Measurements from ENCODE around the gene PCNX1.
A peak's percentile ranks its signal among the peaks of the same experiment; 100 is the strongest.
"Not testable (repeated sequence)": the region's sequence is repeated elsewhere in the genome, so short reads cannot be mapped to it uniquely, and the experiment has no call there.

PCNX1 gene

DNA sequence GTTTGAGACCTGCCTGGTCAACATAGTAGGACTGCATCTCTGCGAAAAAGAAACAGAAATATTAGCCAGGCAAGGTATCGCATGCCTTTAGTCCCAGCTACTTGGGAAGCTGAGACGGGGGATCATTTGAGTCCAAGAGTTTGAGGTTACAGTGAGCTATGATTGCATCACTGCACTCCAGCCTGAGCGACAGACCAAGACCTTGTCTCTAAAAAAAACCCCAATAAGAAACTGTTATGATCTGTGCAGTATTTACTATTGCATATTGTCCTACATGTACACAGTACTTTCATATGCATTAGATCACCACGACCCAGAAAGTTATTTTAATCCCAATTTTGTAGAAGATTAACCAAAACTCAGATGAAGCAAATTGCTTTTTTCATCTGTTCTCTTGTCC lies 187.5 kb downstream of the PCNX1 start:
- no peak for DNase-seq

- DNase-seq = no peak
Observed at GRCh38 chr14:71096947-71097346, 189.7 kb downstream of the PCNX1 start.

GRCh38 chr14:71103662-71104484 lies 196.6 kb downstream of the PCNX1 start:
- DNase-seq = peak; percentile 71

- no peak for DNase-seq
Observed at GRCh38 chr14:71105177-71105576, 197.9 kb downstream of the PCNX1 start.

GRCh38 chr14:71107921-71108320 lies 200.7 kb downstream of the PCNX1 start:
- DNase-seq = no peak

DNA sequence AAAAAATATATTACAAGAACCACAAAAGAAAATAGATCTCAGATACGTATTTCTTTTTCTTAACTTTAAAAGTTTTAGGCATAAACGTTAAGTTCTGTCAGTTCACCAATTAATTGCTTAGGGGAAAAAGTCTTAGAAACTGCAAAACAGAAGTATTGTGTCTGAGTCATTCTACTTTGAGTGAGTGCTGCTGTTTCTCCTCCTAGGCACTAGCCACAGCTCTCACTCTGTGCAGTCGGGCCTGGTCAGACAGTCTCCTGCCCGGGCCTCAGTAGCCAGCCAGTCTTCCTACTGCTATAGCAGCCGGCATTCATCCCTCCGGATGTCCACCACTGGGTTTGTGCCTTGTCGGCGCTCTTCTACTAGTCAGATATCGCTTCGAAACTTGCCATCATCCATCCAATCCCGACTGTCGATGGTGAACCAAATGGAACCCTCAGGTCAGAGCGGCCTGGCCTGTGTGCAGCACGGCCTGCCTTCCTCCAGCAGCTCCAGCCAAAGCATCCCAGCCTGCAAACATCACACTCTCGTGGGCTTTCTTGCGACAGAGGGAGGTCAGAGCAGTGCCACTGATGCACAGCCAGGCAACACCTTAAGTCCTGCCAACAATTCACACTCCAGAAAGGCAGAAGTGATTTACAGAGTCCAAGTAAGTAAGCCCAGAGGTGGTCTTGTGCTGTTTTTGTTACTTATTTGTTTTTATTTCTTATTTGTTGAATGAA lies 201.3 kb downstream of the PCNX1 start:
- no peak for DNase-seq

DNA sequence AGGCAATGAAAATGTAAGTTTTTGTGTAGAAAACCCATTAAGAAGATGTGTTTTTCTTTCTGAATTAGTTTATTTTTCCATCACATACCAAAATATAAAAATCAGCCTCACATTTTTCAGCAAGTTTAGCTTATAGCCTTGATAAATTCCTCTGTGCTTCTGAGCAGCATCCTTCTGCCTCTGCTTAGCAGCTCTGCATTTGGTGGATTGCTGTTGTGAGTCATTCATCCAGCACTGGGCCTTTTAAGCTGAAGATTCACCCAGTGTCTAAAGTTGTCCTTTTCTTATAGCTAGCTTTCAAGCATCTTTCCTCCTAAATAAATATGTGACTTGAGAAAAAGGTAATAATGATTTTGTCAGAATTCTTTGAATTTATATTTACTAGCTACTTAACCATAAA lies 206.1 kb downstream of the PCNX1 start:
- DNase-seq = no peak

- DNase-seq = no peak
Observed at GRCh38 chr14:71114565-71114964, 207.3 kb downstream of the PCNX1 start.

- DNase-seq = no peak
Observed at GRCh38 chr14:71115306-71115705, 208.0 kb downstream of the PCNX1 start.

- no peak for DNase-seq
Observed at GRCh38 chr14:71115821-71116567, 208.7 kb downstream of the PCNX1 start.

DNA sequence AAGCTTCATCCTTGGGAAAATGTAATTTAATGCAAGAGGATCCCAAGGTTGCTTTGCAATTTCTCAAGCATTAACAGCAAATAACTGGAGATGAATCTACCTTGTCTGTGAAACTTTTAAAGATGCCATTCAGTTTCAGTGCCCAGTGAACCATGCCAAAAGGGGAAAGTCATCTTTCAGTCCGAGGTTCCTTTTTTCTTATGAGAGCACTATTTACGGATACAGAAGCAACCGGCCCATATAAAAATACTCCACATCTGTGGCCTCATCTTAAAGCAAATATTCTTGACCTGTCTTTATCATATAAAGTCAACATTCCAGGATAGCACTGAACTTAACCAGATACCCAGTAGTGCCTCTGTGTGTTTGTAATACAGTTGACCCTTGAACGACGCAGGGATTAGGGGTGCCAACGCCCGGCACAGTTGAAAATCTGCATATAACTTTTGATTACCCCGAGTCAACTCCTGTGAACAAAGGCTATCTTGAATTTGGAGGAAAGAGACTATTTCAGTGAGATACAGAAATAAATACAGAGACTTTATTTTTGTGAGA lies 209.4 kb downstream of the PCNX1 start:
- DNase-seq = no peak

- no peak for DNase-seq
Observed at GRCh38 chr14:71117839-71118743, 210.8 kb downstream of the PCNX1 start.

- peak; percentile 25 for DNase-seq
Observed at GRCh38 chr14:71119075-71119474, 211.8 kb downstream of the PCNX1 start.

DNA sequence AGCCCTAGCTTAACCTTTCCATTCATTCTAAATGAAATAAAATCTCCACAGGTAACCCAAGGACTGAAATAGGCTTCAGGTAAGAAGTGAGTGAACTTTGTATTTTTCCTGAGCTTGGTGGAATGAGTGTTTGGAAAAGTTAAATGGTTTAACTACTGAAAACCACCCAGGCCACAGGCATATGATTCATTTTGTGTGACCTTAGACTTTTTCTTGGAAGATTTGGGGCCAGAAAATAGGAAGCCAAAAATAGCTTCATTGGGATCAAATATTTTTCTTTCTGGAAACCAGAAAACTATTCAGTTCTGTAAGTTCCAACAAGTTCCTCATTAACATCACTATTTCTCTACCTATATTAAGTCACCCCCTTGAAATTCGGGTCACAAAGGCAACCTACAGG lies 212.6 kb downstream of the PCNX1 start:
- DNase-seq = no peak

GRCh38 chr14:71121001-71121400 lies 213.7 kb downstream of the PCNX1 start:
- no peak for DNase-seq

GRCh38 chr14:71121711-71122110 lies 214.5 kb downstream of the PCNX1 start:
- DNase-seq = no peak

GRCh38 chr14:71122866-71123565 lies 215.8 kb downstream of the PCNX1 start:
- no peak for DNase-seq

- DNase-seq = no peak
Observed at GRCh38 chr14:71123579-71124135, 216.4 kb downstream of the PCNX1 start.

DNA sequence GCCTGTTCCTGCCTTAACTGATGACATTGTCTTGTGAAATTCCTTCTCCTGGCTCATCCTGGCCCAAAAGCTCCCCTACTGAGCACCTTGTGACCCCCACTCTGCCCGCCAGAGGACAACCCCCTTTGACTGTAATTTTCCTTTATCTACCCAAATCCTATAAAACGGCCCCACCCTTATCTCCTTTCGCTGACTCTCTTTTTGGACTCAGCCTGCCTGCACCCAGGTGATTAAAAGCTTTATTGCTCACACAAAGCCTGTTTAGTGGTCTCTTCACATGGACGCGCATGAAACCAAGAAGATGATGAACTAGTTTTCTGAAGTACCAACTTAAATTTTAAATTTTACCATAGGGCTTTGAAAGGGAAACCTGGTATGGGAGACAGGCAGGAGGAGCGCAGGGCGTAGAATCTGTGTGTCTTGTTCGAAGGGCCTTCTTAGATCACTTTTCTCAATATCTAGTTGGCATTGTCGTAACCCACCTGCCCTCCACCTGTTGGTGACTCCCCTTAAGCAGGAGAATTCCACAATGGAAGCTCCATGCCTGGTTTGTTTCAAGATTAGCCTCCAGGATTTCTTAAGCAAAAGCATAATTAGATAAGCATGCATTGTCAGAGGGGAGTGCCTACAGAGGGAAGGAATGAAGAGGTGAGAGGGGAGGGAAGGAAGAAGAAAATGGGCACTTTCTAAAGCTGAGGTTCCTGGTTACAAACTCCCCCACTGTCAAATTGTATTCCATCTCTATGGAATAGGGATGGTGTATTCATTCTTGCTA lies 222.6 kb downstream of the PCNX1 start:
- DNase-seq = not testable (repeated sequence)

- peak; percentile 30 for DNase-seq
Observed at GRCh38 chr14:71130491-71131179, 223.4 kb downstream of the PCNX1 start.
